ENCODE results near the gene YPEL5. TPM values are rescaled to one million over a fixed set of nuclear protein-coding genes. Genes with fewer than 3 reads are reported as not detected.

The YPEL5 gene
- total RNA-seq, 1 donor from 2014 or later = 57.4 TPM

DNA sequence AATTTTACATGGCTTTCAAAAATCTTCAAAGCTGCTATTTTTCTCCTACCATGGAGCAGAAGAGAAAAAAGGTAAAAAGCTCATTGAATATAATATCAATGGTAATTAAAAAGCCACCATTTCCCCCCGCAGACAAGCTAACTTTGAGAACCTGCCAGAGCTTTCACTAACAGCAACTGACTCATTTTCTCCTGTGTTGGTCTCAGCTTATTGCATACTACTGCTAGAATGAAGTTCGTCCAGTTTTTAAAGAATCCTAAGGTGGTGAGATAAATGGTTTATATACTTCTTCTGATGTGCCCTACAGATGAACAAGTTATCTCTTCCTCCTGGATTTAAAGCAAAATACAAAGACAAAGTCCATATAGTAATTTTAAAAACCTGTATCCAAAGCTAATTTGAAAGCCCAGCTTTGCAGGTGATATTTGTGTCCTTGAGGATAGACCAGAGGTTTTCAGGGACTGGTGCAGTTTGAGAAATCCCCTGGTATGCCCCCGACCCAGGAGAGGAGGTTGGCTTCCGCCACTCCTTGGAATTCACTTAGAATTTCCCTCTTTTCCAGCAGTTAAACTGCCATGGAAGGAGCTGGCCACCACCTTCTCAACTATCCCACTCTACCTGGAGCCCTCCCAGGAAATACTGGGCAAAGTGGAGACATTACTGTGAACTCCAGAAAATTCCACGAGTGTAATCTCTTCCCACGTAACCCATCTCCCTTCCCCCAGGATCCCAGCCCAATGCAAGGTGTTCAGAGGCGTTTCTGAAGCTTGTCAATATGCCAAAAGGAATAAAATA is 17.5 kb downstream of the YPEL5 start:
- no peak for TF ChIP-seq CTCF (IDR thresholded peaks at IDR 0.05)
- H3K9me3 Mint-ChIP-seq = no peaks in the 10 kb centered on the region
- ATAC-seq (ENCODE audit: low read depth) (no peak), DNase-seq (no peak)
- peak overlapping the region; percentile 6 for H3K27ac Mint-ChIP-seq
- ChIA-PET POLR2A (interaction anchor here (1.0 to 4.0 kb wide), 9 partner anchors 13 to 548 kb away, joined by 4 to 34 read pairs (median 6); partner anchors contain the start of gene YPEL5), CTCF (interaction anchor here (0.5 to 10.9 kb wide), 54 partner anchors 8 to 1358 kb away, joined by 3 to 514 read pairs (median 5); partner anchors contain the start of genes EHD3, LBH, LCLAT1 and YPEL5)
- H3K36me3 Mint-ChIP-seq (ENCODE audit: low read depth) = peaks cover 33% of the 10 kb centered on the region
- intact Hi-C loops (cut with micrococcal nuclease) = loop anchor here (2.0 to 10.0 kb wide), 4 partner anchors 172 to 1360 kb away; no protein-coding TSS in a partner anchor
- H3K4me3 Mint-ChIP-seq = no peak overlapping the region
- peaks cover 29% of the 10 kb centered on the region for H3K4me1 Mint-ChIP-seq
- H3K27me3 Mint-ChIP-seq = no peaks in the 10 kb centered on the region

GRCh38 chr2:30165050-30165520 is 18.3 kb downstream of the YPEL5 start:
- Mint-ChIP-seq H3K27ac (no peak overlapping the region), H3K27me3 (no peaks in the 10 kb centered on the region), H3K4me1 (peaks cover 21% of the 10 kb centered on the region), H3K9me3 (no peaks in the 10 kb centered on the region), H3K36me3 (ENCODE audit: low read depth) (peaks cover 26% of the 10 kb centered on the region), H3K4me3 (no peak overlapping the region)
- intact Hi-C loops (cut with micrococcal nuclease) = loop anchor here (1.0 to 10.0 kb wide), 12 partner anchors 19 to 1360 kb away; no protein-coding TSS in a partner anchor
- ChIA-PET POLR2A (interaction anchor here (0.6 to 4.0 kb wide), 13 partner anchors 14 to 1094 kb away, joined by 3 to 34 read pairs (median 5); partner anchors contain the start of gene YPEL5), CTCF (interaction anchor here (0.5 to 10.9 kb wide), 67 partner anchors 9 to 1357 kb away, joined by 3 to 514 read pairs (median 4); partner anchors contain the start of genes EHD3, LBH, LCLAT1 and YPEL5)
- TF ChIP-seq CTCF (IDR thresholded peaks at IDR 0.05) = peak; percentile 45
- ATAC-seq (ENCODE audit: low read depth) (peak; percentile 100), DNase-seq (no peak)

DNA sequence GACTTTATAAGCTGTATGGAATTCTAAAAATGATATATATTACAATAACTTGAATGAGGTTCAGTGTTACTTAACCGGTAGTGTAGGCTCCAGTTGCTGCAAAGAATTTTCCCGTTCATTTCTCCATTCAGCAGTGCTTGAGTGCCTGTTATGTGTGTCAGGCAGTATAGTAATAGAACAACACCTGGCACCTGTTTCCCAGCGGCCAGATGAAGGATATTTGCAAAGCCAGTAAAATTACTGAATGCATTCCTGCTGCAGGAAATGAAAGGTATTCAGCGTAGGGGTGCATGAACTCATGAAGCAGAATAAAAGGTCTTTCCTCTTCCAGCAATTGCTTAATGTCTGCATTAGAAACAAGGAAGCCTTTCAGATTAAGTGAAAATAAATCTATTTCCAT is 18.8 kb downstream of the YPEL5 start:
- ATAC-seq (ENCODE audit: low read depth) = no peak
- ChIA-PET CTCF (interaction anchor here (0.6 to 10.9 kb wide), 54 partner anchors 8 to 1357 kb away, joined by 3 to 514 read pairs (median 4); partner anchors contain the start of genes EHD3, LBH and YPEL5), POLR2A (interaction anchor here (0.7 to 4.0 kb wide), 9 partner anchors 15 to 1054 kb away, joined by 3 to 34 read pairs (median 5); partner anchors contain the start of gene YPEL5)
- intact Hi-C loops (cut with micrococcal nuclease) = loop anchor here (1.0 to 10.0 kb wide), 12 partner anchors 19 to 1359 kb away; no protein-coding TSS in a partner anchor
- Mint-ChIP-seq H3K4me1 (peaks cover 17% of the 10 kb centered on the region), H3K27ac (no peak overlapping the region), H3K36me3 (ENCODE audit: low read depth) (peaks cover 21% of the 10 kb centered on the region), H3K27me3 (no peaks in the 10 kb centered on the region), H3K9me3 (no peaks in the 10 kb centered on the region), H3K4me3 (no peak overlapping the region)
- TF ChIP-seq CTCF (IDR thresholded peaks at IDR 0.05) = no peak
- no peak for DNase-seq

DNA sequence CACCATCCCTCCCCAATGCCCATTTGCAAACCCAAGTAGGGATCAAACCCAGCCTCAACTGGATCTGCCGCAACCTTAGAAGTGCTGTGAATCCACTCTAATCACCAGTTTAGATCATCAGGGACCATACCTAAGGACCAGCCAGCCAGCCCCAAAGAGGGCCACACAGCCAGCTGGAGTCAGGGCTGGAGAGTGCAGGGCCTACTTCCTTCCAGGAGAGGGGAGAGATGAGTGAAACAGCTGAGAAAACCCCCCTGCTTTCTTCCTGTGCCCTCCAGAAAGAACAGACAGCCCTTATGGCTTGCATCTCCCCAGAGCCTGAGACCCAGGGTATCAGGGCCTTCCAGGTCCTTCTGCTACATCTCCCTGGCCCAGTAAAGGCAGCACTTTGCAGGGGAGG is 25.8 kb downstream of the YPEL5 start:
- no peaks in the 10 kb centered on the region for H3K27me3 Mint-ChIP-seq
- ChIA-PET POLR2A (no interaction called here), CTCF (interaction anchor here (1.1 to 10.9 kb wide), 2 partner anchors 35 to 538 kb away, joined by 3 to 514 read pairs; no protein-coding TSS in a partner anchor)
- intact Hi-C loops (cut with micrococcal nuclease) = no loop called here
- H3K4me3 Mint-ChIP-seq = no peak overlapping the region
- H3K9me3 Mint-ChIP-seq = no peaks in the 10 kb centered on the region
- H3K36me3 Mint-ChIP-seq (ENCODE audit: low read depth) = no peaks in the 10 kb centered on the region
- H3K27ac Mint-ChIP-seq = no peak overlapping the region
- ATAC-seq (ENCODE audit: low read depth) (no peak), DNase-seq (no peak)
- no peak for TF ChIP-seq CTCF (IDR thresholded peaks at IDR 0.05)
- H3K4me1 Mint-ChIP-seq = no peaks in the 10 kb centered on the region

DNA sequence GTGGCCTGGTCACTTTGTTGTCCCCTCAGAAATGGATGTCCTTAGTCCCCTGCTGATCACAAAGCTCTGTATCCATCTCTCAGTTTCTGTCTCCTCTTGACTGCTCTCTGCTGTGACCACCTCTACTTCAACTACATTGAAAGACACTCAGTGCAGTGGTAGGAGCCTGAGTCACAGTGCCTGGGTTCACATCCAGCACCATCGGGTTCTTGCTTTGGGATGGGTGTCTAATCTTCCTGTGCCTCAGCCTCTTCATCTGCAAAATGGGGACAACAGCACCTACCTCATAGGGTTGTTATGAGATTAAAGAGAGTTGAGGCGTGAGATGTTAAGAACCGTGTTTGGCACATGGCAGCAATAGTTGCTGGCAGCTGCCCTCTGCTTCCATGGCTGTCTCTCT is 30.6 kb downstream of the YPEL5 start:
- H3K36me3 Mint-ChIP-seq (ENCODE audit: low read depth) = no peaks in the 10 kb centered on the region
- intact Hi-C loops (cut with micrococcal nuclease) = no loop called here
- no peaks in the 10 kb centered on the region for H3K9me3 Mint-ChIP-seq
- CTCF ChIA-PET = no interaction called here
- ATAC-seq (ENCODE audit: low read depth) (no peak), DNase-seq (no peak)
- no peak overlapping the region for H3K27ac Mint-ChIP-seq
- POLR2A ChIA-PET = no interaction called here
- H3K4me3 Mint-ChIP-seq = no peak overlapping the region
- TF ChIP-seq CTCF (IDR thresholded peaks at IDR 0.05) = no peak
- H3K27me3 Mint-ChIP-seq = peaks cover 3% of the 10 kb centered on the region
- H3K4me1 Mint-ChIP-seq = no peaks in the 10 kb centered on the region
